SK-N-SH (cell line): Measurements from ENCODE around the gene SDHAF3.

Source experiments
- CTCF ChIP-seq: fragments of 200-600 bp; sonication (generic); IDR thresholded peaks from 2 replicates; pipeline ENCODE4 v1.6.1; 2017; ENCODE audit warnings: antibody characterized with exemption, mild to moderate bottlenecking, moderate library complexity
- EP300 ChIP-seq, 2 experiments: IDR thresholded peaks; 2 replicates each; pipeline versions ENCODE4 v1.4.0 to v1.6.1; 2012; ENCODE audit warnings: borderline replicate concordance in 1 of 2, low read depth in 1 of 2, low read length in 1 of 2
- FOXM1 ChIP-seq: IDR thresholded peaks from 2 replicates; pipeline ENCODE4 v1.4.0; 2012; ENCODE audit warnings: low read depth, mild to moderate bottlenecking
- MXI1 ChIP-seq: IDR thresholded peaks from 2 replicates; pipeline ENCODE4 v1.6.1; 2012; ENCODE audit warnings: mild to moderate bottlenecking, low read depth, low read length, improper control_type of control experiment
- NRF1 ChIP-seq: IDR thresholded peaks from 2 replicates; pipeline ENCODE4 v1.6.1; 2012; ENCODE audit warnings: low read depth, mild to moderate bottlenecking, low read length
- POLR2AphosphoS5 ChIP-seq: IDR thresholded peaks from 2 replicates; pipeline ENCODE4 v1.6.1; 2012; ENCODE audit warnings: low read depth, low read length
- RAD21 ChIP-seq: IDR thresholded peaks from 2 replicates; pipeline ENCODE4 v1.6.1; 2012; ENCODE audit warnings: mild to moderate bottlenecking, low read length
- TEAD4 ChIP-seq: IDR thresholded peaks from 2 replicates; pipeline ENCODE4 v1.4.0; 2012; ENCODE audit warnings: mild to moderate bottlenecking, borderline replicate concordance; ENCODE audit not compliant: insufficient read depth
- TF ChIP-seq, protein P1 (sequence below): IDR thresholded peaks from 2 replicates; pipeline ENCODE4 v1.6.1; 2012; ENCODE audit warnings: mild to moderate bottlenecking, low read depth, low read length, moderate library complexity
- TF ChIP-seq, protein P2 (sequence below): IDR thresholded peaks from 2 replicates; pipeline ENCODE4 v1.4.0; 2012; ENCODE audit warnings: low read depth

DNA sequence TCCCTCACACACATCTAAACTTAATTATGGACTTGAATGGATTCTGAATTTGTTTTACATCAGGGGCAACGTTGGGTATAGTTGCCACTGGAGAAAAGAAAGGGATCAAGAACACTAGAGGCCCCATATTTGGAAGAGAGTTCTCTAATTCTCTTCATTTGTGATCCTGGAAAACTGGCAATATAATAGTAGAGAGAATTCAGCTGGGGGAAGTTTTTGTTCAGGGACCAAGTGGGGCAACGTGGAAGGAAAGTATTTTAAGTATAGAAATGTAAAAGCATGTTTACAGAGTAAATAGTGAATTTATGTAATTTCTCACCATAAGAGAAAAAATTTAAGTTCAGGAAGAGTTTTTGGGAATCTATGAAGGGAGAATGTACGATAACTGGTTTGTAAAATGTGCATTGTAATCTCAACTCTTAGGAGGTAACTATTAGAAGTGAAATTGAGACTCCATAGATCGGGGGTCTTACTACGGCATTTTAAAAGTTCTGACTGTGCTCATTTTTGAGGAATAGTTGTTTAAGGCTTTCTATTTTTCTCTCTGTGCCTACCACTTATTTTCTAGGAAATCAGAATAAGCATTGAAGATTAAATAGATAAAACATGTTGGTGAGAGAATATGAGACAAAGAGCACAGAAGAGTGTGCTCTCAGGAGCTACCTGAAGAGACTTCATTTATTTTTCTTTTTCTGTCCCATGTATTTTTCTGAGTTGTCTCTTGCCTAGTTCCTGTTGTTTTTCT lies 3.4 kb downstream of the SDHAF3 start:
- no peak for TF ChIP-seq NRF1
- TF ChIP-seq CTCF: no peak
- TF ChIP-seq, protein P1, sequence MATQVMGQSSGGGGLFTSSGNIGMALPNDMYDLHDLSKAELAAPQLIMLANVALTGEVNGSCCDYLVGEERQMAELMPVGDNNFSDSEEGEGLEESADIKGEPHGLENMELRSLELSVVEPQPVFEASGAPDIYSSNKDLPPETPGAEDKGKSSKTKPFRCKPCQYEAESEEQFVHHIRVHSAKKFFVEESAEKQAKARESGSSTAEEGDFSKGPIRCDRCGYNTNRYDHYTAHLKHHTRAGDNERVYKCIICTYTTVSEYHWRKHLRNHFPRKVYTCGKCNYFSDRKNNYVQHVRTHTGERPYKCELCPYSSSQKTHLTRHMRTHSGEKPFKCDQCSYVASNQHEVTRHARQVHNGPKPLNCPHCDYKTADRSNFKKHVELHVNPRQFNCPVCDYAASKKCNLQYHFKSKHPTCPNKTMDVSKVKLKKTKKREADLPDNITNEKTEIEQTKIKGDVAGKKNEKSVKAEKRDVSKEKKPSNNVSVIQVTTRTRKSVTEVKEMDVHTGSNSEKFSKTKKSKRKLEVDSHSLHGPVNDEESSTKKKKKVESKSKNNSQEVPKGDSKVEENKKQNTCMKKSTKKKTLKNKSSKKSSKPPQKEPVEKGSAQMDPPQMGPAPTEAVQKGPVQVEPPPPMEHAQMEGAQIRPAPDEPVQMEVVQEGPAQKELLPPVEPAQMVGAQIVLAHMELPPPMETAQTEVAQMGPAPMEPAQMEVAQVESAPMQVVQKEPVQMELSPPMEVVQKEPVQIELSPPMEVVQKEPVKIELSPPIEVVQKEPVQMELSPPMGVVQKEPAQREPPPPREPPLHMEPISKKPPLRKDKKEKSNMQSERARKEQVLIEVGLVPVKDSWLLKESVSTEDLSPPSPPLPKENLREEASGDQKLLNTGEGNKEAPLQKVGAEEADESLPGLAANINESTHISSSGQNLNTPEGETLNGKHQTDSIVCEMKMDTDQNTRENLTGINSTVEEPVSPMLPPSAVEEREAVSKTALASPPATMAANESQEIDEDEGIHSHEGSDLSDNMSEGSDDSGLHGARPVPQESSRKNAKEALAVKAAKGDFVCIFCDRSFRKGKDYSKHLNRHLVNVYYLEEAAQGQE: no peak
- no peak for TF ChIP-seq MXI1
- TF ChIP-seq POLR2AphosphoS5: no peak
- no peak for TF ChIP-seq RAD21
- TF ChIP-seq, protein P2, sequence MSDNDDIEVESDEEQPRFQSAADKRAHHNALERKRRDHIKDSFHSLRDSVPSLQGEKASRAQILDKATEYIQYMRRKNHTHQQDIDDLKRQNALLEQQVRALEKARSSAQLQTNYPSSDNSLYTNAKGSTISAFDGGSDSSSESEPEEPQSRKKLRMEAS: no peak
- TF ChIP-seq TEAD4: no peak
- TF ChIP-seq EP300 (IDR thresholded peaks at IDR 0.05; ENCODE audit: borderline replicate concordance in 1 of 2, low read depth in 1 of 2, low read length in 1 of 2): no peak
- no peak for TF ChIP-seq FOXM1
